ACC112 (cell line): ENCODE data around the gene SMIM32.

Experiments used
- H2AFZ ChIP-seq: fragments of 200-600 bp; sonication (generic); one replicate; pipeline ENCODE4 v1.6.0; 2017; ENCODE audit warnings: antibody characterized with exemption, low read length; ENCODE audit not compliant: unreplicated experiment
- H3K27ac ChIP-seq: fragments of 200-600 bp; sonication (generic); 2 replicates; pipeline ENCODE4 v1.5.1; 2014; ENCODE audit warnings: low read depth, mild to moderate bottlenecking, antibody characterized with exemption, low read length, moderate library complexity
- H3K27me3 ChIP-seq: fragments of 200-600 bp; sonication (generic); 2 replicates; pipeline ENCODE4 v1.6.1; 2014; ENCODE audit warnings: mild to moderate bottlenecking, antibody characterized with exemption, low read length, moderate library complexity, mixed read lengths; ENCODE audit not compliant: insufficient read depth
- H3K36me3 ChIP-seq: fragments of 200-600 bp; sonication (generic); 2 replicates; pipeline ENCODE4 v1.6.1; 2016; ENCODE audit warnings: mild to moderate bottlenecking, antibody characterized with exemption, low read length, moderate library complexity, mixed read lengths; ENCODE audit not compliant: insufficient read depth
- H3K4me1 ChIP-seq: fragments of 200-600 bp; sonication (generic); one replicate; pipeline ENCODE4 v1.6.1; 2016; ENCODE audit warnings: low read length, mixed read lengths; ENCODE audit not compliant: insufficient read depth, unreplicated experiment, control insufficient read depth
- H3K4me3 ChIP-seq: fragments of 200-600 bp; sonication (generic); 2 replicates; pipeline ENCODE4 v1.5.1; 2014; ENCODE audit warnings: mild to moderate bottlenecking, low read depth, low read length
- H3K79me2 ChIP-seq: fragments of 200-600 bp; sonication (generic); one replicate; pipeline ENCODE4 v1.6.0; 2016; ENCODE audit warnings: low read length; ENCODE audit not compliant: control insufficient read depth, unreplicated experiment, insufficient read depth

Gene SMIM32

DNA sequence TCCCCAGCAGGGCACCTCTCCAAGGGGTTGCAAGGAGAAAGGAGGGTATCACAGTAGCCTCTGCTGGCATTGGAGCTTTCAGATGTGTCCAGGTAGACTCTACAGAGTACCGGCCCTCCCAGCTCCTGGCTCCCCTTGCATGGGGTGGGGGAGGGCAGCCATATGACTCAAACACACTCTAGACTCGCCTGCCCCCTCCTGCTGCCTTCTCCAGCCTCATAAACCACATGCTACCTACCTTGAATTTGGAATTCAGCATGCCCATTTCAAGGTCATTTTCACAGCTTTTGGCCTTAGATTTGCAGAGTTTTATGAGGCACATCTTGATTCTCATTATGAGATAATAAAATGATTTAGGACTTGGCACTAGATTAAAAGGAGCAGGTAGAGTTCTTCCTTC is 32.8 kb upstream of the SMIM32 start:
- no peaks in the 10 kb centered on the region for H3K36me3 ChIP-seq
- H3K79me2 ChIP-seq, result no peaks in the 10 kb centered on the region
- H3K4me1 ChIP-seq, result no peaks in the 10 kb centered on the region
- H3K27ac ChIP-seq, result no peak overlapping the region
- H2AFZ ChIP-seq, result no peak overlapping the region
- H3K27me3 ChIP-seq, result peaks cover 62% of the 10 kb centered on the region
- no peak overlapping the region for H3K4me3 ChIP-seq

DNA sequence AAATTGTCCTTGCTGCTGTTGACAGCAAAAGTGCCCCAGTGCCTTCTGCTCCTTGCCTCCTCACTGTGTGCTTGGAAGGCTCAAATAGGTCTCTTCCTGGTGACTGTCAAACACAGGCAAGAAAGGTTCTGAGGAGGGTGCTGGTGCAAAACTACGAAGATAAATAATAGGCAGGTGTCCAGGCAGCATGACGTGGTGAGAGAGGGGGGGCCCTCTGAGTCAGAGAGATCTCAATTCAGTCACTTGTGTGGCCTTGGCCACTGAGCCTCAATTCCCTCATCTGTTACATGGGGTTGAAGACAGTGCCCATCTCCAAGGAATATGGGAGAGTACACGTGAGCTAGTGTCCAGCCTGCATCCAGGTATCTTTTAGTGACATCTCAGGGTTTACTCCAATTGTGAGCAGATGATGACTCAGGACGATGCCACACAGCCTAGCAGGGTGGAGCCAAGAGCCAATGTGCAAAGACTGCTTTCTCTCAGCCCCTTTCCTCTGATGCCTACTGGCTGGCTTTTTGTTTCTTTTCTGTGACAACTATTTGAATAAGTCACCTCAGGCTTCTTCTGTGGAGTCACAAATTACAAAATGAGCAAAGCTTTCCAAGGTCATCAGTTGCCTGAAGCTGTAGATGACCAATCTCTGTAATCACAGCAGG is 29.7 kb upstream of the SMIM32 start:
- no peak overlapping the region for H3K4me3 ChIP-seq
- peaks cover 53% of the 10 kb centered on the region for H3K27me3 ChIP-seq
- H2AFZ ChIP-seq, result no peak overlapping the region
- no peaks in the 10 kb centered on the region for H3K79me2 ChIP-seq
- no peaks in the 10 kb centered on the region for H3K36me3 ChIP-seq
- H3K27ac ChIP-seq, result no peak overlapping the region
- H3K4me1 ChIP-seq, result no peaks in the 10 kb centered on the region

DNA sequence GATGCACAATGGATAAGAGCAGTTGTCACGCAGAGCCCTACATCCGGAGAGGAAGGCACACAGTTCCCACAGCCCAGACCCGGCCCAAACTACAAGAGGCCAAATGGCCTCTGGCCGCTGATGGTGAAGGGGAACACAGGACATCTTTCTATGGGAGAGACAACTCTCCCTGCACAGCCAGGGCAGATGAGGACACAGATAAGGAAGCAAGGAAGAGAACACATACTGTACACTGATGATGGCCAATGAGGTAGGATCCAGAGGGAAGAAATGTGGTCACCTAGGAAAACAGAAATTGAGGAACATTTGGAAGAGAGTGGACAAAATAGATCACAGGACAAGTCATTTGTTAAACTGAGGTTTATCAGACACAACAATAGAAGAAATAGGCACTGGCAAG is 28.4 kb upstream of the SMIM32 start:
- no peaks in the 10 kb centered on the region for H3K36me3 ChIP-seq
- no peak overlapping the region for H2AFZ ChIP-seq
- no peak overlapping the region for H3K4me3 ChIP-seq
- H3K27ac ChIP-seq, result no peak overlapping the region
- H3K27me3 ChIP-seq, result peaks cover 43% of the 10 kb centered on the region
- H3K4me1 ChIP-seq, result no peaks in the 10 kb centered on the region
- H3K79me2 ChIP-seq, result no peaks in the 10 kb centered on the region

DNA sequence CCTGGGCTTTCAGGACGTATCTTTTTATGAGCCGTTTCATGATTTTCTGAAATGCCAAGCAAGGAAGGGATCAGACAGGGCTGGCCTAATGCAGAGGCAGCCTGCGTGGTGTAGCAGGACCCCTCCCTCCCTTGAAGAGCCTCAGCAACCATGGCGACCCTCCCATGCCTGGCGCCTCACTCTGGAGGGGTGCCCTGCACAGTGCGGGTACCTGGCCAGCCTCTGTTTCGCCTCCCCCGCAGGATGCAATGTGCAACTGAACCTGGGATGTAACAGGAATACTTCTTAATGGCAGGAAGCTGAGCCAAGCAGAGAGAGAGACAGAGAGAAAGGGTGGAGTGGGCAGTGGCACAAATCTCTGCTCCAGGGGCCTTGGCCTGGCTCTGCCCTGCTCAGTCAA is 23.3 kb upstream of the SMIM32 start:
- H3K4me3 ChIP-seq, result no peak overlapping the region
- no peaks in the 10 kb centered on the region for H3K4me1 ChIP-seq
- H3K27ac ChIP-seq, result no peak overlapping the region
- H3K36me3 ChIP-seq, result no peaks in the 10 kb centered on the region
- H2AFZ ChIP-seq, result no peak overlapping the region
- H3K27me3 ChIP-seq, result peaks cover 20% of the 10 kb centered on the region; the same call in 1 of the 2 replicates
- no peaks in the 10 kb centered on the region for H3K79me2 ChIP-seq

DNA sequence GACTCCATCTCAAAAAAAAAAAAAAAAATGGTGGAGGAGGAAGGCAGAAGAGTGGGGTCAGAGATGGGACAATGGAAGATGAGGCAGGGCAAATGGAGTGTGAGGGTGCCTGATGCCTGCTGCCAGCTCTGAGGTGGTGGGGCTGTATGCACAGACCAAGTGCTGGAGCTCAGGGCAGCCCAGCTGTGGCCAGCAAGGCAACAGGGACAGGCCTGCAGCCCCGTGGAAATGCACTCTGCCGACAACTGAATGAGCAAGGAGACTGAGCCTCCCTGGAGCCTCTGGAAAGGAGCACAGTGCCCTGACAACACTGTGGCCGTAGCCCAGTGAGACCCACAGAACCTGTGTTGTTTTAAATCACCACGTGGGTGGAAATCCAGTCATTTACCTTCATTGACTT is 22.9 kb upstream of the SMIM32 start:
- H3K4me1 ChIP-seq, result no peaks in the 10 kb centered on the region
- H3K27ac ChIP-seq, result no peak overlapping the region
- H3K79me2 ChIP-seq, result no peaks in the 10 kb centered on the region
- no peaks in the 10 kb centered on the region for H3K36me3 ChIP-seq
- H2AFZ ChIP-seq, result no peak overlapping the region
- H3K27me3 ChIP-seq, result peaks cover 24% of the 10 kb centered on the region; the same call in 1 of the 2 replicates
- H3K4me3 ChIP-seq, result no peak overlapping the region

DNA sequence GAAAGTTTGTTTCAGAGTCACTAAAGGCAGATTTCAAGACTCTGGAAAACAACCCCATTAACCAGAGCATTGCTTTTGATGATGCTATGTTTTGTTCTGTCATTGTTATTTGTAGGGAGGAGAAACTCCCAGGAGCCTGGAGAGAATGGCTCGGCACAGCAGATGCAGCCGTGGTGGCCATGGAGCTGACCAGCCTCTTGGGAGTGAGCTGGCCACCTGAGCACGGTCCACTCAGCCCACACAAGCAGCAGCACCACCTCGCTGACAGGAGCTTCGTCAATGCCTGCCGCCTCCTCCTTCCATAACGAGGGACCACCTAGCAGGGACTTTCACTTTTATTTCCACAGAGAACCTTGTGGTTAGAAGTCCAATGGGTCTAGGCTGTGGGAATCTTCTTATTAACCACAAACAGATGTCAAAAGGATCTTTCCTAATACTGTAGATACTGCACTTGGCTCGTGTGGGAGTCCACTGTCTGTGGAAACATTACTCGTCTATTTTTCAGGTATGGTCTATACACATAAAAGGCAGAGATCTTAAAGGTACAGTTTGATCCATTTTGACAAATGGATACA is 21.0 kb upstream of the SMIM32 start:
- Histone ChIP-seq H3K27me3 (peaks cover 28% of the 10 kb centered on the region; the same call in 1 of the 2 replicates), H3K79me2 (no peaks in the 10 kb centered on the region), H3K4me3 (peak overlapping the region; percentile 52), H3K36me3 (no peaks in the 10 kb centered on the region), H3K4me1 (no peaks in the 10 kb centered on the region), H2AFZ (no peak overlapping the region), H3K27ac (no peak overlapping the region)

DNA sequence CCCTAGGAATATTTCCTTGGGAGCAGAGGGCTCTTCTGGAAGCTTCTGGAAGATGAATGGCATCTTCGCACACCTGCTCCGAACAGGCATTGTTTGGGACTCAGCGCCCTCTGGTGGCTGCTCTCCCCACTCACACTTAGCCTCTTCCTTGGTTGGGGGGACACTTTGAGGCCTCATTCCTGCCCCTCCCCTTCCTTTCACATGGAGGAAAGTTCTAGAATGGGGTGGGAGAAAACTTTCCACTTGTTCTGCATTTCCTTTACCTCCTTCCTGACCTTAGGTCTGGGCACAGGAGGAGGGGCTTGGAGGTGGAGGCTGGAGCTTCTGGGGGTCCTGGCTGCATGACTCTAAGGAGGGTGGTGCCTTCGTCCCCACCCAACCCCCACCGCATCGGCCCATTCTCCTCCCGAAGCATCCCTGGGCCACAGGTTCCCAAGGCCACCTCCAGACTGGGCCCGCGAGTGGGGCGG is 19.3 kb upstream of the SMIM32 start:
- H3K4me3 ChIP-seq, result no peak overlapping the region
- no peaks in the 10 kb centered on the region for H3K4me1 ChIP-seq
- H3K36me3 ChIP-seq, result no peaks in the 10 kb centered on the region
- no peaks in the 10 kb centered on the region for H3K79me2 ChIP-seq
- peaks cover 18% of the 10 kb centered on the region; the same call in 1 of the 2 replicates for H3K27me3 ChIP-seq
- no peak overlapping the region for H2AFZ ChIP-seq
- H3K27ac ChIP-seq, result no peak overlapping the region

DNA sequence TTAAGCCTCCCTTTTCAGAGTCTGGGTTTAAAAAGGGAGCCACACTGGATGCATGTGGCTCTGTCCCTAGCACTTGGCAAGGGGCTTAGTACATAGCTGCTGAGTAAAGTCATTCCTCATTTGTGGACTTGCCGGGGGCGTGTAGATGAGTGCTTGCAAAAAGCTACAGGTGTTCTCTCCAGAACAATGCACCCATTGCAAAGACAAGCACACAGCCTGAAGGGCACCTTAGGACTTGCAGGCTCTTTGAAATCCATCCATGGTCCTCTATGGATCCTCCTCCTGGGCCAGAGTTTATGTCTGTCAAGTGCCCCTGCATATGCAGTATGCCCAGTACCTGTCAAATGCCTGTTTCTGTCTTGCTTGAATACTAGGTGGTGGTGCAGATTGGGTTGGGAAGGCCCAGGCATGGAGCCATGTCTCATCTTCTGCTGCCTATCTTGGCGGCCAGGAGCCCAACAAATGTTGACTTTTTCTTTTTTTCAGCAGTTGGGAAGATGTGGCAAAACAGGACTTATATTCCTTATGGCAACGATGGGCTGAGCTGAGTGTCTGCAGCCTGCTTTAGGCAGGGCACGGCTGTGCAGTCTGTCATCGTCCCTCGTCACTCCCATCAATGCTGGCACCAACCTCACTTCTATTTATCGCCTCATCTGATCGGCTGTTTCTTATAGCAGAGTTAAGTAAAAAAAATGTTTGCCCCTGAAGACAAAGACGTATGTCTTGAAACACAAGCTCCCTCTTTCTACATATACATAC is 18.5 kb upstream of the SMIM32 start:
- Histone ChIP-seq H3K36me3 (no peaks in the 10 kb centered on the region), H3K4me3 (no peak overlapping the region), H3K27me3 (peaks cover 17% of the 10 kb centered on the region; the same call in 1 of the 2 replicates), H3K4me1 (no peaks in the 10 kb centered on the region), H3K27ac (no peak overlapping the region), H3K79me2 (no peaks in the 10 kb centered on the region), H2AFZ (no peak overlapping the region)

DNA sequence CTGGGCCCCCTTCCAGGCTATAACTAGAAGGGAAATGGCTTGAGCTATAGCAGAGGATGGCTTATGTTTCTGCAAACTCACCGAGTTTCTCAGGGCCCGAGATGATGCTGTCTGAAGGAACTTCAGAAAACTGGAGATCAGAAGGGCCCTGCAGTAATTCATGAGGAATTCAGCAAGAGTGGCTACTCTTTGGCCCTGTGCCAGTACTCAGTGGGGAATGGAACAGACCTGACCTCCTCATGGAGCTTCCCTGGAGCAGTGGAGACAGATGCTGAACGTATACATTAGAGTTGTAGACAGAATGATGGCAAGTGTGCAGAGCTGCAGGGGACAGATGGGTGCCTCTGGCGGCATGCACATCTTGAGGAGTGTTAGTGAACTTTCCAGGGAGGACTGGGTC is 17.3 kb upstream of the SMIM32 start:
- no peaks in the 10 kb centered on the region for H3K4me1 ChIP-seq
- no peak overlapping the region for H2AFZ ChIP-seq
- no peak overlapping the region for H3K4me3 ChIP-seq
- H3K27ac ChIP-seq, result no peak overlapping the region
- no peaks in the 10 kb centered on the region for H3K36me3 ChIP-seq
- H3K79me2 ChIP-seq, result no peaks in the 10 kb centered on the region
- peaks cover 17% of the 10 kb centered on the region; the same call in 1 of the 2 replicates for H3K27me3 ChIP-seq

DNA sequence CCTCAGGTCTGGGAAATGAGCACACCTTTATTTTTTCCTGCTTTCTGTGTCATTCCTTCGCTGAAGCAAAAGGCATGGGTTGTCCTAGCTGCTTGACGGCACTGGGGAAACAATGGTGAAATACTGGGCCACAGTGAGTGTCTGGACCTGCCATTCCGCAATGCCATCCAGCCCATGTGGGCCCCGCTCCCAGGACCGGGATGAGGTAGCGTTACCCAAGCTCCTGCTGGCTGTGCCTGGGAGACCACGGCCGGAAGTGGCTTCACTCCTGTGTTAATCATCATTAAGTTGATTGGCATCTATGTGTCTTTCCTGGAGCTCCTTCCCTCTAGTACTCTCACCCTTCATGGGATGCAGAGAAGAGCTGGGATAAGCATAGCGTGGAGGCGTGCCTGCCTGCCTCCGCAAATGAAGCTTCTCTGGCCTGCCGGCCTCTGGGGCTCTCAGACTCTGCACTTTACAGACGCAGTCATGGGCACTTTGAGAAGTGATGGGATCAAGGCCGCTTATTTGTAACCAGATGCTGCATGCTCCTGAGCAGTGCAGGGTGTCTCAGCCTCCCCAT is 16.5 kb upstream of the SMIM32 start:
- Histone ChIP-seq H3K36me3 (no peaks in the 10 kb centered on the region), H3K4me3 (no peak overlapping the region), H3K27me3 (peaks cover 17% of the 10 kb centered on the region; the same call in 1 of the 2 replicates), H3K4me1 (no peaks in the 10 kb centered on the region), H2AFZ (no peak overlapping the region), H3K79me2 (no peaks in the 10 kb centered on the region), H3K27ac (no peak overlapping the region)
